OCI-LY1 (cell line): ENCODE data around the gene GAS6.
"Not testable (repeated sequence)": the region's sequence is repeated elsewhere in the genome, so short reads cannot be mapped to it uniquely, and the experiment has no call there.

Experiments used
- H2AFZ ChIP-seq: fragments of 200-600 bp; sonication (generic), shearing (Covaris generic); 2 replicates; pipeline ENCODE4 v1.6.0; 2014; ENCODE audit warnings: antibody characterized with exemption, mild to moderate bottlenecking, low read length
- H3F3A ChIP-seq: fragments of 200-600 bp; sonication (generic), shearing (Covaris generic); 2 replicates; pipeline ENCODE4 v1.6.0; 2014; ENCODE audit warnings: mild to moderate bottlenecking, antibody characterized with exemption, low read length, moderate library complexity; ENCODE audit not compliant: insufficient read depth
- H3K27ac ChIP-seq: fragments of 200-600 bp; sonication (generic); 2 replicates; pipeline ENCODE4 v1.5.1; 2014; ENCODE audit warnings: low read length, mixed run types, mild to moderate bottlenecking, low read depth; ENCODE audit not compliant: poor library complexity, severe bottlenecking
- H3K27me3 ChIP-seq: fragments of 200-600 bp; sonication (generic); 2 replicates; pipeline ENCODE4 v1.6.0; 2014; ENCODE audit warnings: antibody characterized with exemption, mild to moderate bottlenecking, low read length, moderate library complexity; ENCODE audit not compliant: insufficient read depth
- H3K36me3 ChIP-seq: fragments of 200-600 bp; sonication (generic); 2 replicates; pipeline ENCODE4 v1.6.1; 2014; ENCODE audit warnings: mild to moderate bottlenecking, antibody characterized with exemption, low read length, moderate library complexity, mixed read lengths; ENCODE audit not compliant: insufficient read depth
- H3K4me1 ChIP-seq: fragments of 200-600 bp; sonication (generic); 2 replicates; pipeline ENCODE4 v1.5.1; 2014; ENCODE audit warnings: mild to moderate bottlenecking, low read length, moderate library complexity; ENCODE audit not compliant: insufficient read depth, severe bottlenecking
- H3K4me2 ChIP-seq: fragments of 200-600 bp; sonication (generic), shearing (Covaris generic); 2 replicates; pipeline ENCODE4 v1.6.1; 2014; ENCODE audit warnings: low read length
- H3K4me3 ChIP-seq: fragments of 200-600 bp; sonication (generic); 2 replicates; pipeline ENCODE4 v1.5.1; 2014; ENCODE audit warnings: low read length, low read depth, mild to moderate bottlenecking, mixed read lengths; ENCODE audit not compliant: poor library complexity, severe bottlenecking
- H3K79me2 ChIP-seq: fragments of 200-600 bp; shearing (Covaris generic); 2 replicates; pipeline ENCODE4 v1.6.1; 2016; ENCODE audit warnings: mixed run types, low read length, mixed read lengths; ENCODE audit not compliant: insufficient read depth
- H3K9ac ChIP-seq: fragments of 200-600 bp; sonication (generic), shearing (Covaris generic); 2 replicates; pipeline ENCODE4 v1.6.1; 2014; ENCODE audit warnings: mild to moderate bottlenecking, low read length, mixed read lengths
- H3K9me2 ChIP-seq: fragments of 200-600 bp; sonication (generic), shearing (Covaris generic); 2 replicates; pipeline ENCODE4 v1.6.1; 2014; ENCODE audit warnings: low read depth, mild to moderate bottlenecking, low read length, mixed read lengths
- H3K9me3 ChIP-seq: fragments of 200-600 bp; shearing (Covaris generic); 2 replicates; pipeline ENCODE4 v1.6.1; 2014; ENCODE audit warnings: low read length, mixed read lengths
- H4K20me1 ChIP-seq: fragments of 200-600 bp; sonication (generic), shearing (Covaris generic); 2 replicates; pipeline ENCODE4 v1.6.0; 2016; ENCODE audit warnings: mild to moderate bottlenecking, low read length; ENCODE audit not compliant: insufficient read depth
- EZH2 ChIP-seq: fragments of 200-600 bp; sonication (generic), shearing (Covaris generic); IDR thresholded peaks from 2 replicates; pipeline ENCODE4 v1.8.0; 2017; ENCODE audit warnings: borderline replicate concordance, mixed run types, mild to moderate bottlenecking, antibody characterized with exemption, low read length, moderate library complexity, mixed read lengths
- TF ChIP-seq, protein P1 (sequence below): fragments of 200-600 bp; sonication (generic), shearing (Covaris generic); IDR thresholded peaks from 2 replicates; pipeline ENCODE4 v1.5.1; 2017; ENCODE audit warnings: mild to moderate bottlenecking, antibody characterized with exemption, low read length, moderate library complexity, mixed read lengths

Gene GAS6

DNA sequence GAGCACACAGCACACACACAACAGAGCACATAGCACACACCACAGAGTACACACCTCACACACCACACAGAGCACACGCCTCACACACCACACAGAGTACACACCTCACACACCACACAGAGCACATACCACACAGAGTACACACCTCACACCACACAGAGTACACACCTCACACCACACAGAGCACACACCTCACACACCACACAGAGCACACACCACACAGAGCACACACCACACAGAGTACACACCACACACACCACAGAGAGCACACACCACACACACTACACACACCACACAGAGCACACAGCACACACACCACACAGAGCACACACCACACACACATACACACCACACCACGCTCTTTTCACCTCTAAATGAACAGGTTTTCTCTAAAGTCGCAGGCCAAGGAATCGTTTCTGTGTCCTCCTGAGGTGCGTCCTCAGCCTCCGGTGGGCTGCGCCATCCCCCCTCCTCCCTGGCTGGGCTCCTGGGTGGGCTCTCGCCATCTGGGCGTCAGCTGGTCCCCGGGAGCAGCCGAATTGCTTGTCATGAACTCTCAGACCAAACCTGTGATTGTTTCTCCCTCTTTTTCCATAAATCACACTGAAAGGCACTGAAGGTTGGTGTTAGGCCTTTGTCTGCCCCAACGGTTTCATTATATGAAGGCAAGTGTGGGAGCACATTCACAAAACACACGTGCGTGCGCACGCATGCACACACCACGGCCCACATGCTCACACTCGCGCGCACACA lies 67.5 kb downstream of the GAS6 start:
- no peaks in the 10 kb centered on the region for H3K9me2 ChIP-seq
- no peaks in the 10 kb centered on the region for H3F3A ChIP-seq
- no peak overlapping the region for H3K4me3 ChIP-seq
- H3K27ac ChIP-seq = no peak overlapping the region
- H4K20me1 ChIP-seq = no peaks in the 10 kb centered on the region
- no peak overlapping the region for H2AFZ ChIP-seq
- H3K4me2 ChIP-seq = no peak overlapping the region
- H3K36me3 ChIP-seq = no peaks in the 10 kb centered on the region
- no peaks in the 10 kb centered on the region for H3K9me3 ChIP-seq
- no peaks in the 10 kb centered on the region; the same call in 1 of the 2 replicates for H3K27me3 ChIP-seq
- H3K4me1 ChIP-seq = no peaks in the 10 kb centered on the region
- TF ChIP-seq EZH2 = no peak
- TF ChIP-seq, protein P1, sequence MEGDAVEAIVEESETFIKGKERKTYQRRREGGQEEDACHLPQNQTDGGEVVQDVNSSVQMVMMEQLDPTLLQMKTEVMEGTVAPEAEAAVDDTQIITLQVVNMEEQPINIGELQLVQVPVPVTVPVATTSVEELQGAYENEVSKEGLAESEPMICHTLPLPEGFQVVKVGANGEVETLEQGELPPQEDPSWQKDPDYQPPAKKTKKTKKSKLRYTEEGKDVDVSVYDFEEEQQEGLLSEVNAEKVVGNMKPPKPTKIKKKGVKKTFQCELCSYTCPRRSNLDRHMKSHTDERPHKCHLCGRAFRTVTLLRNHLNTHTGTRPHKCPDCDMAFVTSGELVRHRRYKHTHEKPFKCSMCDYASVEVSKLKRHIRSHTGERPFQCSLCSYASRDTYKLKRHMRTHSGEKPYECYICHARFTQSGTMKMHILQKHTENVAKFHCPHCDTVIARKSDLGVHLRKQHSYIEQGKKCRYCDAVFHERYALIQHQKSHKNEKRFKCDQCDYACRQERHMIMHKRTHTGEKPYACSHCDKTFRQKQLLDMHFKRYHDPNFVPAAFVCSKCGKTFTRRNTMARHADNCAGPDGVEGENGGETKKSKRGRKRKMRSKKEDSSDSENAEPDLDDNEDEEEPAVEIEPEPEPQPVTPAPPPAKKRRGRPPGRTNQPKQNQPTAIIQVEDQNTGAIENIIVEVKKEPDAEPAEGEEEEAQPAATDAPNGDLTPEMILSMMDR = no peak
- H3K79me2 ChIP-seq = no peaks in the 10 kb centered on the region
- no peak overlapping the region for H3K9ac ChIP-seq

DNA sequence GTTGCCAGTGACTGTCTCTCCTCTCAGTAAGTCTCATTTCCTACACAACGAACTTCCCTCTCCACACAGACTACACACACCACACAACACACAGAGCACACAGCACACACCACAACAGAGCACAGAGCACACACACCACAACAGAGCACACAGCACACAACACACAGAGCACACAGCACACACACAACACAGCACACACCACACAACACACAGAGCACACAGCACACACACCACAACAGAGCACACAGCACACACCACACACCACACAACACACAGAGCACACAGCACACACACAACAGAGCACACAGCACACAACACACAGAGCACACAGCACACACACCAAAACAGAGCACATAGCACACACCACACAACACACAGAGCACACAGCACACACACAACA lies 68.5 kb downstream of the GAS6 start:
- H3K27ac ChIP-seq, H3K9me2 ChIP-seq, H3K9ac ChIP-seq, H3K27me3 ChIP-seq, H3K36me3 ChIP-seq, H2AFZ ChIP-seq, H3K79me2 ChIP-seq, H3K9me3 ChIP-seq, H4K20me1 ChIP-seq, H3F3A ChIP-seq, H3K4me1 ChIP-seq, H3K4me2 ChIP-seq, H3K4me3 ChIP-seq: not testable (repeated sequence)

DNA sequence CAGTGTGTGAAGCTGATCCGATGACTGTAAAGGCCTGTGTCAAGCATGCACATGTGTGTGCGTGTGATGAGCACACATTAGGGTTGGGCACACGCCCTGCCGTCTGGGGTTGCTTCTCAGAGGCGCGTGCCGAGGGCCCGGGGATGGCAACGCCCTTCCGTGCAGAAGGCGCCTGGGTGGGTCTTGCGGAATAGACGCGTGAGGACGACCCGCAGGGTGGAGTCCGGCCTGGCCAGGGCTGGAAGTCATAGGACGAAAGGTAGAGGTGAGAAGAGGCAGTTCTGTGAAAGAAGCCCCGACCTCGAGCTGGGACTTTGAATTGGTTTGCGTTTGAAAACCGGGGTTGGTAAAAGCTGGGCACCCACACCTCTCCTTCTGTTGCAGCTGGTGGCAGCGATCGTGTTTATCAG lies 69.1 kb downstream of the GAS6 start:
- H2AFZ ChIP-seq = no peak overlapping the region
- no peak overlapping the region for H3K9ac ChIP-seq
- no peaks in the 10 kb centered on the region for H3F3A ChIP-seq
- H3K79me2 ChIP-seq = no peaks in the 10 kb centered on the region
- no peaks in the 10 kb centered on the region for H3K9me2 ChIP-seq
- no peak overlapping the region for H3K27ac ChIP-seq
- no peak for TF ChIP-seq EZH2
- TF ChIP-seq, protein P1 = no peak
- no peaks in the 10 kb centered on the region for H4K20me1 ChIP-seq
- no peaks in the 10 kb centered on the region for H3K4me1 ChIP-seq
- no peak overlapping the region for H3K4me3 ChIP-seq
- no peaks in the 10 kb centered on the region for H3K9me3 ChIP-seq
- H3K4me2 ChIP-seq = no peak overlapping the region
- H3K27me3 ChIP-seq = no peaks in the 10 kb centered on the region; the same call in 1 of the 2 replicates
- no peaks in the 10 kb centered on the region for H3K36me3 ChIP-seq

DNA sequence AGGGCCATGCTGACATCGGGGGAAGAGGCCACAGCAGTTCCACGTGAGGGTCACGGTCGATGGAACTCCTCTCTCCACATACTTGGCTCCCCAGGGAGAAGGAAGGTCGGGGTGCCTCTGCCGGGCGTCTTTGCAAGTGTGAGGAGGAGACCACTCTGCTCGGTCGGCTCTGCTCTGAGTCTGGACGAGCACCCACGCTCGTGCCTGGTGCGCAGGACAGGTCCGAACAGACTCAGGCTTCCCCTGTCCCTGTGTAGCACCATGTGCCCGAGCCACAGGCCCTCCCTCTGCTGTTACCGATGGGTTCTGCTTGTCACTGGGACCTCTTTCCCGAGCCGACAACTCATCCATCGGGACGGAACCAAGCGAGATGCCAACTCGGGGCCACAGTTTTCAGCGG lies 69.8 kb downstream of the GAS6 start:
- Histone ChIP-seq H3K4me3 (no peak overlapping the region), H3K4me2 (no peak overlapping the region), H3K79me2 (no peaks in the 10 kb centered on the region), H3K27ac (no peak overlapping the region), H3F3A (no peaks in the 10 kb centered on the region), H3K36me3 (no peaks in the 10 kb centered on the region), H2AFZ (no peak overlapping the region), H3K9ac (no peak overlapping the region), H3K27me3 (no peaks in the 10 kb centered on the region), H3K9me3 (no peaks in the 10 kb centered on the region), H3K4me1 (no peaks in the 10 kb centered on the region), H3K9me2 (no peaks in the 10 kb centered on the region), H4K20me1 (no peaks in the 10 kb centered on the region)
- TF ChIP-seq, protein P1 = no peak
- TF ChIP-seq EZH2 = no peak
